Type B pancreatic cell (in vitro differentiated cells): ENCODE results near the gene PRR5L. TPM values are rescaled to one million over a fixed set of nuclear protein-coding genes. Genes with fewer than 3 reads are reported as not detected.

Experiments used
- DNase-seq: peaks from one replicate; pipeline ENCODE4 v3.0.0; 2021; ENCODE audit warnings: mixed read lengths; ENCODE audit not compliant: unreplicated experiment; ENCODE audit errors: extremely low spot score
- H3K27ac Mint-ChIP-seq: 2 replicates; pipeline ENCODE4 v1.8.0; 2021; ENCODE audit warnings: mild to moderate bottlenecking, mixed read lengths
- H3K27me3 Mint-ChIP-seq: 2 replicates; pipeline ENCODE4 v1.8.0; 2021; ENCODE audit warnings: mixed read lengths
- H3K36me3 Mint-ChIP-seq: 2 replicates; pipeline ENCODE4 v1.8.0; 2021; ENCODE audit warnings: mixed read lengths
- H3K4me1 Mint-ChIP-seq: one replicate; pipeline ENCODE4 v1.8.0; 2021; ENCODE audit warnings: mixed read lengths; ENCODE audit not compliant: unreplicated experiment
- H3K4me3 Mint-ChIP-seq: 2 replicates; pipeline ENCODE4 v1.8.0; 2021; ENCODE audit warnings: mild to moderate bottlenecking, mixed read lengths
- H3K9me3 Mint-ChIP-seq: 2 replicates; pipeline ENCODE4 v1.8.0; 2021; ENCODE audit warnings: mixed read lengths
- total RNA-seq: library from RNA; stranded (reverse); gene quantifications from 2 replicates; pipeline ENCODE4 v1.2.1, GENCODE V29; 2021; ENCODE audit warnings: low replicate concordance
- TF ChIP-seq, protein P1 (sequence below): fragments of 200-600 bp; sonication (generic); conservative IDR thresholded peaks from 2 replicates; pipeline ENCODE4 v1.5.0; 2021; ENCODE audit warnings: antibody characterized with exemption, mild to moderate bottlenecking

The PRR5L gene
- total RNA-seq, 1 donor from 2014 or later, result 11.0 TPM

DNA sequence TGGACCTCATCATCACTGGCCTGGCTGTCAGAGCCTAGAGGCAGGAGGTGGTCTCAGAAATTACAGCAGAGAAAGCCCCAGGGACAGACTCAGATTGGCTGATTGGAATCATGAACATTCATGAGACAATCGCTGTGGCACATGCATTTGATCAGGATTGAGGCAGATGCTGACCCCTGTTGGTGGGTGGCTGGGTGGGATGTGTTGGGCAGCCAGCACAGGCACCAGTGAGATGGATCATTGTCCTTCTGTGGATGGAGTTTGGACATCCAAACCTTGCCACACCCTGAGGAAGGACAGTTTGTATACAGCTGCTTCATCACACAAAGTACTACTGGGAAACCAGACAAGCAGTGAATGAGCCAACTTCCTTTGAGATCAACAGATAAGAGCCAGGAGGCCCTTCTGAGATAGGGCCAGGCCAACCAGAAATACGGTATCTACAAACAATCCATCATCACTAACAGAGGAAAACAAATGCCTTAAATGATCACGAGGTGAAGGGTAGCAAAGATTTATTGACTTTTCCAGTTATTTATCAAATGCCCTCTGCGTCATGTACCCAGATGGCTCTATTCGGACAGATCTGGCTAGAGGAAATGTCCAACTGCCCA is 24.2 kb upstream of the PRR5L start:
- peaks cover 4% of the 10 kb centered on the region for H3K27me3 Mint-ChIP-seq
- H3K9me3 Mint-ChIP-seq, result no peaks in the 10 kb centered on the region
- H3K4me3 Mint-ChIP-seq, result no peak overlapping the region
- peaks cover 28% of the 10 kb centered on the region for H3K36me3 Mint-ChIP-seq
- TF ChIP-seq, protein P1, sequence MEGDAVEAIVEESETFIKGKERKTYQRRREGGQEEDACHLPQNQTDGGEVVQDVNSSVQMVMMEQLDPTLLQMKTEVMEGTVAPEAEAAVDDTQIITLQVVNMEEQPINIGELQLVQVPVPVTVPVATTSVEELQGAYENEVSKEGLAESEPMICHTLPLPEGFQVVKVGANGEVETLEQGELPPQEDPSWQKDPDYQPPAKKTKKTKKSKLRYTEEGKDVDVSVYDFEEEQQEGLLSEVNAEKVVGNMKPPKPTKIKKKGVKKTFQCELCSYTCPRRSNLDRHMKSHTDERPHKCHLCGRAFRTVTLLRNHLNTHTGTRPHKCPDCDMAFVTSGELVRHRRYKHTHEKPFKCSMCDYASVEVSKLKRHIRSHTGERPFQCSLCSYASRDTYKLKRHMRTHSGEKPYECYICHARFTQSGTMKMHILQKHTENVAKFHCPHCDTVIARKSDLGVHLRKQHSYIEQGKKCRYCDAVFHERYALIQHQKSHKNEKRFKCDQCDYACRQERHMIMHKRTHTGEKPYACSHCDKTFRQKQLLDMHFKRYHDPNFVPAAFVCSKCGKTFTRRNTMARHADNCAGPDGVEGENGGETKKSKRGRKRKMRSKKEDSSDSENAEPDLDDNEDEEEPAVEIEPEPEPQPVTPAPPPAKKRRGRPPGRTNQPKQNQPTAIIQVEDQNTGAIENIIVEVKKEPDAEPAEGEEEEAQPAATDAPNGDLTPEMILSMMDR, result no peak
- no peak overlapping the region for H3K27ac Mint-ChIP-seq
- no peaks in the 10 kb centered on the region for H3K4me1 Mint-ChIP-seq
- DNase-seq, result no peak

DNA sequence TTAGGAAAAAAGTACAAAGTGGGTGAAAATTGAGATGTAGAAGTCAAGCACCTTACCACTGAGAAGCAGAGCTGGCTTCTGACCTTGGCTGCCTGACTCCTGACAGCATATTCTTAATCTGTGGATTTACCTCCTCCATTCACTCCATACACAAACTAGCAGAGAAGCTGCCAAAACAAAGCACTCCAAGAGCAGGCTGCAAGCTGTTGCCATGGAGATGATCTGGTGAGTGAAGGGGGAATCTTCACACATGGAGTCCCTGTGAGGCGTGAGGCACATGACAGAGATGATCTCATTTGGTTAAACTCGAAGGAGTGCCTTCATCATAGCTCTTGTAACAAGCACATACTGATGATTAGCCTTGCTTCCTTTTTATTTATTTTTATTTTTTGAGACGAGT is 23.0 kb upstream of the PRR5L start:
- Mint-ChIP-seq H3K4me1 (peaks cover 7% of the 10 kb centered on the region), H3K9me3 (no peaks in the 10 kb centered on the region), H3K36me3 (peaks cover 30% of the 10 kb centered on the region), H3K27ac (no peak overlapping the region), H3K4me3 (no peak overlapping the region), H3K27me3 (no peaks in the 10 kb centered on the region)
- DNase-seq, result no peak
- TF ChIP-seq, protein P1, result no peak

DNA sequence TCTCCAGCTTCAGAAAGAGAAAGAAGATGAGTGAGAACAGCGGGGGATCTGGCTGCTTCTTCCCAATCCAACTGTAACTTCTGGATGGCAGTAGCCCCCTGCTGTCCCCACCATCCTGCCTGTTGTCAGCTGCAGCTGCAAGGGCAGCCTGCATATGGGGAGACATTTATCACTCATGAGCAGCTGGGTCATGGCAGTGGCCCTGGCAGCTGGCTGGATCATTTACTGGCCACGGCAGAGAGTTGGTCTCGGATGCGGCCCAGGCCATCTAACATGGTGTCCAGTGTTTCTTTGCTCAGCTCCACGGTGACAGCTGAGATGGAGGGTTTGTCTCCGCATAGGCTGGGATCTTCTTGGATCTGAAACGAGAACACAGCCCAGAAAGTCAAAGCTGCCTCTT is 21.7 kb upstream of the PRR5L start:
- H3K36me3 Mint-ChIP-seq, result peaks cover 30% of the 10 kb centered on the region
- H3K4me3 Mint-ChIP-seq, result no peak overlapping the region
- no peak for DNase-seq
- TF ChIP-seq, protein P1, result no peak
- no peak overlapping the region for H3K27ac Mint-ChIP-seq
- H3K27me3 Mint-ChIP-seq, result no peaks in the 10 kb centered on the region
- peaks cover 15% of the 10 kb centered on the region for H3K4me1 Mint-ChIP-seq
- H3K9me3 Mint-ChIP-seq, result no peaks in the 10 kb centered on the region

DNA sequence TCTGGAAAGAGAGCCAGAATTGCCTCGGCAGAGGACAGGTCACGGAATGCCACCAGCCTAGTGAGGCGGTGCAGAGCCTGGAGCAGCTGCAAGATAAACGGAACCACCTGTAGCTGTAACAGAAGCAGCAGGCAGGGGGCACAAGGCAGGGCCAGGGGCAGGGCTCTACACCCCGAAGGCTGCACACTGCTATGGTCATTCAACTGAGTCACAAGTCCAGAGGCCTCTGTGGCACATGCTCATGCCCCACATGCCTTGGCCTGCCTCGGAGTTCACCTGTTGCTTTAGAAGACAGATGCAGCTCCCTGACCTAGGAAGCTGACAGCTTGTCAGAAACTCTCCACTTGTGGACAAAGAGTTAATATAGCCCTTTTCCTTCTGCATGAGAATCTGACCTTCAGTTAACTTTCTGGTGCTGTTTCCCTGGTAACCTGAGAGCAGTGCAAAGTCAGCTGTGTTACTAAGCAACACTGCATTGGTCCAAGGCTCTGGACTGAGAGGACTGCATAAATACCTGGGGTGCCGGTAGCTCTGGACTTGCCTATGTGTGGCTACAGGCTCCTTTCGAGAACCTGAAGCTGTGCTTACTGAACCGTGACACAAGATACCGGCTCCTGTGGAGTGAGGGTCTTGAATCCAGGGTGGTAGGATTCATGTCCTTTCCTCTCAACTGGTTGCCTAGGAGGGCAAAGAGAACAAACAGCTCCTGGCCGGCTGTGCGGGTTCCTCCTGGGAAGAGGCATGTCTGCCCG is 17.4 kb upstream of the PRR5L start:
- peak overlapping the region; percentile 14 for H3K4me3 Mint-ChIP-seq
- TF ChIP-seq, protein P1, result peak; percentile 60
- H3K27me3 Mint-ChIP-seq, result no peaks in the 10 kb centered on the region
- H3K4me1 Mint-ChIP-seq, result peaks cover 18% of the 10 kb centered on the region
- H3K9me3 Mint-ChIP-seq, result peaks cover 6% of the 10 kb centered on the region
- no peak for DNase-seq
- H3K27ac Mint-ChIP-seq, result no peak overlapping the region
- peaks cover 7% of the 10 kb centered on the region for H3K36me3 Mint-ChIP-seq

DNA sequence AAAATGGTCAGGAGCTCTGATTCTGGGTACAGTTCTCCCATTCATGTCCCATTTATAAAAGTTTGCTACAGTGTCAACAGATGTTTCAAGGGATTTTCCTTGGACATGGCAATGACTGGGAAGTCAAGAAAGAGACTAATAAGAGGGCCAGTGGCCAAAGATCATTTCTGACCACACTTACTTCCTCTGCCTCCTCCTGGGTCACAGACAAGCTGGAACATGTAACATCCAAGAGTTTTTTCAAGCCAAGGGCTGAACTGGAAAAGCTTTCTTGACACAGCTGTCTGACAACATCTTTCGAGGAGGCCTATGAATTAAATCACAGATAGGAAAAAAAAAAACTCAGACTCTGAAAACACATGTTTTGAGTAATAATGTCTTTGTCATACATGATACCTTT is 15.6 kb upstream of the PRR5L start:
- Mint-ChIP-seq H3K4me3 (no peak overlapping the region), H3K36me3 (peaks cover 4% of the 10 kb centered on the region), H3K27ac (no peak overlapping the region), H3K9me3 (peaks cover 6% of the 10 kb centered on the region), H3K4me1 (peaks cover 18% of the 10 kb centered on the region), H3K27me3 (no peaks in the 10 kb centered on the region)
- DNase-seq, result no peak
- TF ChIP-seq, protein P1, result no peak
